GM23248 (cell line): ENCODE results near the gene AKR1C1. TPM values are rescaled to one million over a fixed set of nuclear protein-coding genes. Genes with fewer than 3 reads are reported as not detected.
A peak's percentile ranks its signal among the peaks of the same experiment; 100 is the strongest.

Source experiments
- DNase-seq: peaks from one replicate; pipeline ENCODE4 v3.0.0-alpha.2; 2015
- H2AFZ ChIP-seq: fragments of 200-600 bp; sonication (generic); 2 replicates; pipeline ENCODE4 v1.6.1; 2016; ENCODE audit warnings: antibody characterized with exemption
- H3F3A ChIP-seq: fragments of 200-600 bp; sonication (generic); 2 replicates; pipeline ENCODE4 v1.6.1; 2016; ENCODE audit warnings: mild to moderate bottlenecking, antibody characterized with exemption, mixed run types; ENCODE audit not compliant: insufficient read depth
- H3K27ac ChIP-seq: fragments of 200-600 bp; sonication (generic); 2 replicates; pipeline ENCODE4 v1.5.1; 2016; ENCODE audit warnings: mild to moderate bottlenecking
- H3K27me3 ChIP-seq: fragments of 200-600 bp; sonication (generic); replicated peaks from 2 replicates; pipeline ENCODE4 v1.6.1; 2016; ENCODE audit warnings: mild to moderate bottlenecking; ENCODE audit not compliant: insufficient read depth
- H3K36me3 ChIP-seq: fragments of 200-600 bp; sonication (generic); 2 replicates; pipeline ENCODE4 v1.6.1; 2016; ENCODE audit warnings: low read depth, mild to moderate bottlenecking
- H3K4me1 ChIP-seq: fragments of 200-600 bp; sonication (generic); 2 replicates; pipeline ENCODE4 v1.6.1; 2016; ENCODE audit warnings: mild to moderate bottlenecking; ENCODE audit not compliant: insufficient read depth
- H3K4me2 ChIP-seq: fragments of 200-600 bp; sonication (generic); one replicate; pipeline ENCODE4 v1.6.1; 2016; ENCODE audit warnings: mild to moderate bottlenecking; ENCODE audit not compliant: unreplicated experiment
- H3K4me3 ChIP-seq: fragments of 200-600 bp; sonication (generic); 2 replicates; pipeline ENCODE4 v1.5.1; 2016; ENCODE audit warnings: mild to moderate bottlenecking
- H3K79me2 ChIP-seq: fragments of 200-600 bp; sonication (generic); 2 replicates; pipeline ENCODE4 v1.6.1; 2016; ENCODE audit warnings: mild to moderate bottlenecking; ENCODE audit not compliant: insufficient read depth
- H3K9ac ChIP-seq: fragments of 200-600 bp; sonication (generic); 2 replicates; pipeline ENCODE4 v1.6.1; 2016; ENCODE audit warnings: mild to moderate bottlenecking
- H3K9me2 ChIP-seq: fragments of 200-600 bp; sonication (generic); 2 replicates; pipeline ENCODE4 v1.6.1; 2016; ENCODE audit warnings: mixed run types, mild to moderate bottlenecking, moderate library complexity; ENCODE audit not compliant: insufficient read depth
- H3K9me3 ChIP-seq: fragments of 200-600 bp; sonication (generic); one replicate; pipeline ENCODE4 v1.6.1; 2017; ENCODE audit warnings: low read depth
- H4K20me1 ChIP-seq: fragments of 200-600 bp; sonication (generic); 2 replicates; pipeline ENCODE4 v1.6.0; 2016; ENCODE audit not compliant: insufficient read depth
- EZH2 ChIP-seq: fragments of 200-600 bp; sonication (generic); IDR thresholded peaks from 2 replicates; pipeline ENCODE4 v1.6.1; 2018; ENCODE audit warnings: antibody characterized with exemption, mild to moderate bottlenecking; ENCODE audit not compliant: insufficient read depth, poor library complexity, severe bottlenecking
- EZH2phosphoT487 ChIP-seq: fragments of 200-600 bp; sonication (generic); IDR thresholded peaks from 2 replicates; pipeline ENCODE4 v1.6.1; 2018; ENCODE audit warnings: antibody characterized with exemption, moderate library complexity, mild to moderate bottlenecking, low read depth; ENCODE audit not compliant: insufficient read depth
- WGBS, 2 experiments: methylation state at CpG; one replicate each; pipeline ENCODE4 v1.1.6; 2015 to 2017; ENCODE audit warnings: low lambda C conversion rate in 2 of 2, low coverage in 1 of 2; ENCODE audit errors: missing lambda C conversion rate in 2 of 2; 5-methylcytosine and 5-hydroxymethylcytosine counted together
- in situ Hi-C: fragments of 300-500 bp; cut with MboI; formaldehyde crosslinking; loops from 2 replicates; pipeline ENCODE4 v1.15.0; 2020
- polyA plus RNA-seq: library from polyadenylated mRNA; unstranded; fragments of >200 nt; fragmentation: Nextera tagmentation; extraction: Ambion mirVana; gene quantifications from 2 replicates; pipeline ENCODE4 v1.2.1, GENCODE V29; 2016
- total RNA-seq: library from RNA; depleted of rRNA; stranded (reverse); fragments of >200 nt; shearing (Covaris generic); gene quantifications from 2 replicates; pipeline ENCODE4 v1.2.3, GENCODE V29; 2014

Gene AKR1C1
- total and polyA plus RNA-seq, 2 experiments from 2014 or later: 39.4 to 44.5 TPM

DNA sequence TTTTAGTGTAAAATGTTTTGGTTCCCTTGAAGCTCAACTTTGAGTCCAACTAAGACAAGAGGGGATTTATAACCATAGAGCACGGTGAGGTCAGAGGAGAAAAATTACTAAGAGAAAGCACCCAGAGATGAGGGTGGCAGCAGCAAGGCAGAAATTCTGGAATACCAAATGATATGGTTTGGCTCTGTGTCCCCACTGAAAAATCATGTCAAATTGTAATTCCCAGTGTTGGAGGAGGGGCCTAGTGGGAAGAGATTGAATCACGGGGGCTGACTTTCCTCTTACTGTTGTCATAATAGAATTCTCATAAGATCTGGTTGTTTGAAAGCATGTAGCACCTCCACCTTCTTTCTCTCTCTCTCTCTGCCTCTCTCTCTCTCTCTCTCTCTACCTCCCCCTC, 19.4 kb upstream of the AKR1C1 start:
- Histone ChIP-seq H3K36me3 (no peaks in the 10 kb centered on the region), H3F3A (peaks cover 47% of the 10 kb centered on the region), H2AFZ (peak overlapping the region; percentile 23; the same call in 1 of the 2 replicates), H3K27ac (peak overlapping the region; percentile 90), H4K20me1 (no peaks in the 10 kb centered on the region), H3K27me3 (no peaks in the 10 kb centered on the region), H3K4me2 (peak overlapping the region; percentile 3), H3K4me1 (peaks cover 77% of the 10 kb centered on the region), H3K9me3 (no peaks in the 10 kb centered on the region), H3K79me2 (no peaks in the 10 kb centered on the region), H3K9me2 (no peaks in the 10 kb centered on the region), H3K4me3 (no peak overlapping the region), H3K9ac (peak overlapping the region; percentile 70; the same call in 1 of the 2 replicates)
- peak; percentile 41 for DNase-seq
- TF ChIP-seq EZH2: no peak
- no peak for TF ChIP-seq EZH2phosphoT487
- WGBS, 2 experiments: 22 to 36% methylated on average over 2 of the region's 2 CpGs
- in situ Hi-C loops: no loop called here

DNA sequence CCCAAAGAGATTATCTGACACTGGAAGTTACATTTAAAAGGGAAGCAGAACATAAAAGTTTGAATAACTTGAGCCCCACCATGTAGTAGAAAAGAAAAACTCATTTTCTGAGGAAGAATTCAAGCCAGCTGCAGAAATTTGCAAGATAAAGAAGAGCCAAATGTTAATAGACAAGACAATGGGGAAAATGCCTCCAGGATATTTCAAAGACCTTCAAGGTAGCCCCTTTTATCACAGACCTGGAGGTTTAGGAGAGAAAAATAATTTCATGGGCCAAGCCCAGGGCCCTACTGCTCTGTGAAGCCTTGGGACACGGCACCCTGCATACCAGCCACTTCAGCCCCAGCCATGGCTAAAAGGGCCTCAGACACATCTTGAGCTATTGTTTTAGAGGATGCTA, 18.4 kb upstream of the AKR1C1 start:
- Histone ChIP-seq H3K36me3 (no peaks in the 10 kb centered on the region), H3K9me3 (no peaks in the 10 kb centered on the region), H3K27me3 (no peaks in the 10 kb centered on the region), H3K4me1 (peaks cover 70% of the 10 kb centered on the region), H3K9me2 (no peaks in the 10 kb centered on the region), H2AFZ (0 out of 2 replicates have a peak overlapping the region, but pooled peaks have one; percentile 23), H3F3A (peaks cover 42% of the 10 kb centered on the region), H3K4me2 (no peak overlapping the region), H3K27ac (no peak overlapping the region), H4K20me1 (no peaks in the 10 kb centered on the region), H3K79me2 (no peaks in the 10 kb centered on the region), H3K4me3 (no peak overlapping the region), H3K9ac (no peak overlapping the region)
- TF ChIP-seq EZH2 (no peak), EZH2phosphoT487 (no peak)
- in situ Hi-C loops: no loop called here
- no peak for DNase-seq
- WGBS, 2 experiments: 100% methylated on average over 1 of the region's 1 CpG

GRCh38 chr10:4945766-4946717, 17.2 kb upstream of the AKR1C1 start:
- peaks cover 61% of the 10 kb centered on the region for H3K4me1 ChIP-seq
- no peaks in the 10 kb centered on the region for H3K9me3 ChIP-seq

DNA sequence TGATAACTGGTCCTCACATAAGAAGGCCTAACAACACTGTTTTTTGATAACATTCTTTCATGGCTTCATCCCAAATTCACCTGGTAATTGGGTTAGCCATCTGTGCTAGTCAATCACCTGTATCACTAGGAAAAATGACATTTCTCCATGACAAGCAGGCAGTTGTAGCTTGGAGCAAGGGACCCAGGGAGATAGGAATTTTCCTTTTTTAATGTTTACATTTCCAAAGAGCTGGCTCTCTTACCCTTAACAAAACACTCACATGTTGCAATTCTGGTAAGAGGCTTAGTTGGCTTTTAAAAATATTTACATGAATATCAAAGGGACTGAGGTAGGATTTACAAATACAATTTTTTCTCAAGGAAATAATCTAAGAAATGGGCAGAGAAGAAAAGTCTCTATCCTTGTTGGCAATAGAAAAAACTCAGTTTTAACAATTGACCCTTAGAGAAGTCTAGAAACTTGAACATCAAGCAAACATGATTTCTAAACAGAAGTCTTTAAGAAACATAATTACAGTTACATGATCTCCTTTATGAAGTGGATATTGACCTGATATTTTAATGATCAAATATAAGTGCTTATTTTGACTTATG, 16.1 kb upstream of the AKR1C1 start:
- 0 out of 2 replicates have a peak overlapping the region, but pooled peaks have one; percentile 4 for H2AFZ ChIP-seq
- H3K4me1 ChIP-seq: peaks cover 51% of the 10 kb centered on the region
- in situ Hi-C loops: no loop called here
- no peaks in the 10 kb centered on the region for H3K27me3 ChIP-seq
- peak overlapping the region; percentile 62 for H3K4me2 ChIP-seq
- peak overlapping the region; percentile 92 for H3K27ac ChIP-seq
- no peaks in the 10 kb centered on the region for H3K9me3 ChIP-seq
- DNase-seq: peak; percentile 60
- no peaks in the 10 kb centered on the region for H3K9me2 ChIP-seq
- peaks cover 34% of the 10 kb centered on the region for H3F3A ChIP-seq
- no peaks in the 10 kb centered on the region for H3K79me2 ChIP-seq
- no peaks in the 10 kb centered on the region for H3K36me3 ChIP-seq
- TF ChIP-seq EZH2phosphoT487: no peak
- TF ChIP-seq EZH2: no peak
- peak overlapping the region; percentile 66 for H3K9ac ChIP-seq
- peak overlapping the region; percentile 17; the same call in 1 of the 2 replicates for H3K4me3 ChIP-seq
- H4K20me1 ChIP-seq: no peaks in the 10 kb centered on the region

More at GRCh38 chr10:4945766-4946717, 17.2 kb upstream of the AKR1C1 start:
- Histone ChIP-seq H3K4me2 (no peak overlapping the region), H3K79me2 (no peaks in the 10 kb centered on the region), H3K9ac (no peak overlapping the region), H3K27me3 (no peaks in the 10 kb centered on the region), H2AFZ (no peak overlapping the region), H3K4me3 (no peak overlapping the region), H4K20me1 (no peaks in the 10 kb centered on the region), H3K9me2 (no peaks in the 10 kb centered on the region), H3K27ac (no peak overlapping the region), H3F3A (peaks cover 40% of the 10 kb centered on the region), H3K36me3 (no peaks in the 10 kb centered on the region)
- in situ Hi-C loops: no loop called here
- WGBS, 2 experiments: 88 to 93% methylated on average over 2 of the region's 2 CpGs
- no peak for TF ChIP-seq EZH2
- no peak for TF ChIP-seq EZH2phosphoT487
- peak; percentile 3 for DNase-seq
